ENCODE data around the gene EVC2.

GRCh38 chr4:5676763-5677162, 31.6 kb downstream of the EVC2 start:
- TF ChIP-seq RAD21 (conservative IDR thresholded peaks at IDR 0.05), result no peak
- no peak for TF ChIP-seq POLR2AphosphoS5 (IDR thresholded peaks at IDR 0.05)
- TF ChIP-seq EZH2 (IDR thresholded peaks at IDR 0.05; ENCODE audit: borderline replicate concordance, insufficient read depth, low read length, poor library complexity, severe bottlenecking), result no peak
